ENCODE results near the gene TRABD2A. TPM values are rescaled to one million over a fixed set of nuclear protein-coding genes. Genes with fewer than 3 reads are reported as not detected.
A peak's percentile ranks its signal among the peaks of the same experiment; 100 is the strongest.

The TRABD2A gene
- total RNA-seq, 6 donors from 2014 or later: 2.0 to 22.0 (median 6.2) TPM

DNA sequence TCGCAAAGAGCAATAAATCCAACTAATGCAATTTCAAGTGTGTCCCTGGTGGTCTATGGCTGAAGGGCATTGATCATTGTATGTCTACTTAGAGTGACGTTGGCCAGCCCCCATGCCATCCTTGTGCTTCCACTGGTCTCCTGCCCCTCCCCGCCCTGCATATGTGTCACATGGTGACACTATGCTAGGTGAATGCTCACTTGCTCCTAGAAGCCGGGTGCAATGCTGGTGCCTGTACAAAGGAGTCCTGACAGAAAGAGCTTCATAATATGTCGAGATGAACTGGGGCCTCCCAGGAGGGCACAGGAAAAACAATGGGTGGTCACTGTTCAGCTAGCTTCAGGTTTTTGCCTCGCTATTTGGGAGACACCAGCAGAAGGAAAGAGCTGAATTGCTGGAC, 5.9 kb upstream of the TRABD2A start:
- TF ChIP-seq POLR2AphosphoS5 (IDR thresholded peaks at IDR 0.05): no peak
- no peak for TF ChIP-seq POLR2A (IDR thresholded peaks at IDR 0.05)
- TF ChIP-seq, protein P1, sequence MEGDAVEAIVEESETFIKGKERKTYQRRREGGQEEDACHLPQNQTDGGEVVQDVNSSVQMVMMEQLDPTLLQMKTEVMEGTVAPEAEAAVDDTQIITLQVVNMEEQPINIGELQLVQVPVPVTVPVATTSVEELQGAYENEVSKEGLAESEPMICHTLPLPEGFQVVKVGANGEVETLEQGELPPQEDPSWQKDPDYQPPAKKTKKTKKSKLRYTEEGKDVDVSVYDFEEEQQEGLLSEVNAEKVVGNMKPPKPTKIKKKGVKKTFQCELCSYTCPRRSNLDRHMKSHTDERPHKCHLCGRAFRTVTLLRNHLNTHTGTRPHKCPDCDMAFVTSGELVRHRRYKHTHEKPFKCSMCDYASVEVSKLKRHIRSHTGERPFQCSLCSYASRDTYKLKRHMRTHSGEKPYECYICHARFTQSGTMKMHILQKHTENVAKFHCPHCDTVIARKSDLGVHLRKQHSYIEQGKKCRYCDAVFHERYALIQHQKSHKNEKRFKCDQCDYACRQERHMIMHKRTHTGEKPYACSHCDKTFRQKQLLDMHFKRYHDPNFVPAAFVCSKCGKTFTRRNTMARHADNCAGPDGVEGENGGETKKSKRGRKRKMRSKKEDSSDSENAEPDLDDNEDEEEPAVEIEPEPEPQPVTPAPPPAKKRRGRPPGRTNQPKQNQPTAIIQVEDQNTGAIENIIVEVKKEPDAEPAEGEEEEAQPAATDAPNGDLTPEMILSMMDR (IDR thresholded peaks at IDR 0.05): no peak
- TF ChIP-seq EP300 (IDR thresholded peaks at IDR 0.05): no peak
- H3K27me3 ChIP-seq: no peaks in the 10 kb centered on the region
- H3K36me3 ChIP-seq: no peaks in the 10 kb centered on the region
- WGBS, 2 donors: 95 to 98% methylated on average over 6 of the region's 6 CpGs
- no peak overlapping the region for H3K4me3 ChIP-seq
- ATAC-seq (ENCODE audit: low FRiP score in 2 of 2) (no peak), DNase-seq (no peak)
- peaks cover 14 to 24% (median 17%) of the 10 kb centered on the region in 4 donors for H3K4me1 ChIP-seq
- no peak overlapping the region for H3K27ac ChIP-seq
- H3K9me3 ChIP-seq: no peaks in the 10 kb centered on the region

DNA sequence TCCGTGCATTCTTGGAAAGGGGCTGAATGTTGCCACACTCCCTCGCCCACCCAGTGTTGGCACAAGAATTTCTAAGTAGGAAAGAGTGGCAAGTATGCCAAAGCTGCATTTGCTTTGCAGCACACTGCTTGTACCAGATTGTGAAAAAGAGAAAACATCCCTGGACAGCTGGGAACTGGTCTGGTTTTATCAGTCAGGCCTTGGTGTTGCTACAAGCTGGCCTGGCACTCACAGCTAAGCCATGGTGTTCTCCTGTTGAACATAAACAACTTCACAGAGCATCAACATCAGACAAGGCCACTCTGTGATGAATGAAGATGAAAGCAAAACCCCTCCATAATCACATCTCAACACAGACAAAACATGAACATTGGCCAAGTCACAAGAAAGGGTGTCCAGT, 4.2 kb upstream of the TRABD2A start:
- DNase-seq (no peak), ATAC-seq (ENCODE audit: low FRiP score in 2 of 2) (no peak)
- WGBS, 2 donors: 87 to 95% methylated on average over 2 of the region's 2 CpGs
- Histone ChIP-seq H3K27ac (no peak overlapping the region), H3K4me3 (no peak overlapping the region), H3K27me3 (peaks cover 0 to 9% (median 4%) of the 10 kb centered on the region in 4 donors), H3K4me1 (peaks cover 30 to 41% (median 31%) of the 10 kb centered on the region in 4 donors), H3K36me3 (no peaks in the 10 kb centered on the region), H3K9me3 (no peaks in the 10 kb centered on the region)
- TF ChIP-seq, protein P1 (IDR thresholded peaks at IDR 0.05): no peak
- no peak for TF ChIP-seq POLR2AphosphoS5 (IDR thresholded peaks at IDR 0.05)
- TF ChIP-seq POLR2A (IDR thresholded peaks at IDR 0.05): no peak
- TF ChIP-seq EP300 (IDR thresholded peaks at IDR 0.05): no peak

DNA sequence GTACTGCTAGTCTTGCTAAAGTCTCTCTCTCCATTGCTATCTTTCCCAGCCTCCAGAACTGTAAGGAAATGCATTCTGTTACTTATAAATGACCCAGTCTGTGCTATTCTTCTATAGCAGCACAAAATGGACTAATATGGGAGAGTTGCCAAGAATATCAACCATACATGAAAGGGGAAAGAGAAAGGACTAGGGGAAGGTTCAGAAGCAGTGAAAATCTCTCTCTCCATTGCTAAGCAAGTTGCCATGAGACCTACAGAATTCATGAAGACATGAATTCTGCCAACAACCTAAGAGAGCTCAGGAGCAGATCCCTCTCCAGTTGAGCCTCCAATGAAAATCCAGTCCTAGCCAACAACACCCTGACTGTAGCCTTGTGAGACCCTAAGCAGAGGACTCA, 3.6 kb upstream of the TRABD2A start:
- no peak for DNase-seq
- H3K4me1 ChIP-seq: peaks cover 33 to 47% (median 37%) of the 10 kb centered on the region in 4 donors
- TF ChIP-seq POLR2A (IDR thresholded peaks at IDR 0.05) (no peak), EP300 (IDR thresholded peaks at IDR 0.05) (no peak), POLR2AphosphoS5 (IDR thresholded peaks at IDR 0.05) (no peak)
- TF ChIP-seq, protein P1 (IDR thresholded peaks at IDR 0.05): no peak
- ATAC-seq (ENCODE audit: low FRiP score in 2 of 2): no peak
- no peak overlapping the region for H3K27ac ChIP-seq
- H3K36me3 ChIP-seq: no peaks in the 10 kb centered on the region
- no peaks in the 10 kb centered on the region for H3K9me3 ChIP-seq
- no peak overlapping the region for H3K4me3 ChIP-seq
- H3K27me3 ChIP-seq: peaks cover 0 to 11% (median 4%) of the 10 kb centered on the region in 4 donors

DNA sequence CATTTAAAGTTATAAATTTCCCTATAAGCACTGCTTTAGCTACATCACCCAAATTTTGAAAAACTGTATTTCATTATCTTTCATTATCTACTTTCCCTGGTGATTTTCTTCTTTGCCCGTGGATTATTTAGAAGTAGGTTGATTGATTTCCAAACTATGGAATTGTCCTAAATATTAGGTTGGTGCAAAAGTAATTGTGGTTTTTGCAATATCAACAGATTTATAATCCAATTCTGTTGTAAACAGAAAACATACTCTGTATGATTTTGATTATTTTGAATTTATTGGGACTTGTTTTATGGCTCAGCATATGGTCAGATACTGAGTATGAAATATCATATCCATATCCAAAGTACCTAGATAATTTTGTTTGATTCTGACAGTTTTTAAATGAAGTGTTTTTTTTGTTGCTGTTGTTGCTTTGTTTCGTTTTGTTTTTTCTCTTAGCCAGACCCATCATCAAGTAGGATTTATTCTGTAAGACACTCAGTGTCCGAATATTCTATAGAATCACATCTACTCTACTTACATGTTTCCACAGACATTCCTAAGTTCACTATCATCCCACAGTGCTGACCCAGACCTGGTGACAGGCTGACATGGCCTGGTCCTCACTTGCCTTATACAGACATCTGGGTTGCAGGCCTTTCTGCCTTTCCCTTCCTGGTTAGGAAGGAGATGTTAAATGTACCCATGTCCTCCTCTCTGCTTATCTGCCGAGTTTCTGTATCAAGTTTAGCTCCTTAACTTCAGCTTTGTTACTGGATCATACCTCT, 2.1 kb upstream of the TRABD2A start:
- ATAC-seq (ENCODE audit: low FRiP score in 2 of 2) (no peak), DNase-seq (no peak)
- TF ChIP-seq, protein P1 (IDR thresholded peaks at IDR 0.05): no peak
- TF ChIP-seq POLR2A (IDR thresholded peaks at IDR 0.05) (no peak), EP300 (IDR thresholded peaks at IDR 0.05) (no peak), POLR2AphosphoS5 (IDR thresholded peaks at IDR 0.05) (no peak)
- no peaks in the 10 kb centered on the region for H3K36me3 ChIP-seq
- peaks cover 0 to 11% (median 4%) of the 10 kb centered on the region in 4 donors for H3K27me3 ChIP-seq
- 94 to 95% methylated on average over 4 of the region's 4 CpGs for WGBS, 2 donors
- H3K4me1 ChIP-seq: peaks cover 20 to 33% (median 27%) of the 10 kb centered on the region in 4 donors
- H3K27ac ChIP-seq: no peak overlapping the region
- no peak overlapping the region for H3K4me3 ChIP-seq
- H3K9me3 ChIP-seq: no peaks in the 10 kb centered on the region

DNA sequence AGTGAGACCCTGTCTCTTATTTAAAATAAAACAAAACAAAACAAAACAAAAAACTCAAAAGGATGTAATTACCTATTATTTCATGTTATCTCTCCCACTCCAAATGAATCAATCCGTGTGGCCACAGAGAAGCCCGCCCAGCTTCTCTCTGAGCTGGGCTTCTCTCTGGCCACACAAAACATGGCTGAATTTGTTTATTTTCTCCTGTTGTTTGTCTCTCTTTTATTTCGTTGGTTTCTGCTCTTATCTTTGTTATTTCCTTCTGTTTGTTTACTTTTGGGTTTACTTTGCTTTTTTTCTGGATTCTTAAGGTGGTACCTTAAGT, 1.5 kb upstream of the TRABD2A start:
- TF ChIP-seq POLR2A (IDR thresholded peaks at IDR 0.05): no peak
- no peak for TF ChIP-seq POLR2AphosphoS5 (IDR thresholded peaks at IDR 0.05)
- TF ChIP-seq, protein P1 (IDR thresholded peaks at IDR 0.05): peak in 1 of 6 experiments; percentile 8
- no peak for DNase-seq
- Histone ChIP-seq H3K27me3 (peaks cover 0 to 11% (median 4%) of the 10 kb centered on the region in 4 donors), H3K27ac (no peak overlapping the region), H3K4me1 (peaks cover 20 to 32% (median 27%) of the 10 kb centered on the region in 4 donors), H3K36me3 (no peaks in the 10 kb centered on the region), H3K9me3 (no peaks in the 10 kb centered on the region), H3K4me3 (peak overlapping the region in 2 of 4 donors; percentile 65 to 74)
- WGBS, 2 donors: 48 to 52% methylated on average over 3 of the region's 3 CpGs
- no peak for ATAC-seq (ENCODE audit: low FRiP score in 2 of 2)
